Naive B cell (primary cell): Measurements from ENCODE around the gene SRY. TPM values are rescaled to one million over a fixed set of nuclear protein-coding genes. Genes with fewer than 3 reads are reported as not detected.
"Not testable (repeated sequence)": the region's sequence is repeated elsewhere in the genome, so short reads cannot be mapped to it uniquely, and the experiment has no call there.

Experiments used
- ATAC-seq, 2 donors: fragments of 150-1000 bp; cut with Tn5 transposase; 2 replicates each; pipeline ENCODE4 v1.10.0; 2021; ENCODE audit warnings: low read depth in 2 of 2, mild to moderate bottlenecking in 2 of 2, moderate library complexity in 2 of 2
- DNase-seq: peaks from one replicate; pipeline ENCODE4 v3.0.0; 2022
- H3K27ac Mint-ChIP-seq, 6 donors: one replicate each; pipeline ENCODE4 v1.8.0; 2020 to 2022; ENCODE audit warnings: mild to moderate bottlenecking in 6 of 6, mixed read lengths in 6 of 6, moderate library complexity in 5 of 6, inconsistent platforms in 2 of 6
- H3K27me3 Mint-ChIP-seq, 3 donors: one replicate each; pipeline ENCODE4 v1.8.0; 2021 to 2022; ENCODE audit warnings: mixed read lengths in 3 of 3, mild to moderate bottlenecking in 1 of 3
- H3K36me3 Mint-ChIP-seq, 2 donors: one replicate each; pipeline ENCODE4 v1.8.0; 2020 to 2022; ENCODE audit warnings: mixed read lengths in 2 of 2, inconsistent platforms in 1 of 2, mild to moderate bottlenecking in 1 of 2
- H3K4me1 Mint-ChIP-seq, 3 donors: one replicate each; pipeline ENCODE4 v1.8.0; 2020 to 2022; ENCODE audit warnings: mixed read lengths in 3 of 3, inconsistent platforms in 1 of 3, mild to moderate bottlenecking in 1 of 3, moderate library complexity in 1 of 3
- H3K4me3 Mint-ChIP-seq, 8 donors: one replicate each; pipeline ENCODE4 v1.8.0; 2020 to 2022; ENCODE audit warnings: mild to moderate bottlenecking in 8 of 8, mixed read lengths in 8 of 8, moderate library complexity in 8 of 8, inconsistent platforms in 2 of 8
- H3K9me3 Mint-ChIP-seq, 7 donors: one replicate each; pipeline ENCODE4 v1.8.0; 2020 to 2022; ENCODE audit warnings: mixed read lengths in 7 of 7, mild to moderate bottlenecking in 5 of 7, inconsistent platforms in 2 of 7, moderate library complexity in 1 of 7
- polyA plus RNA-seq, 6 donors: library from polyadenylated mRNA; unstranded; fragments of 300-500 nt; fragmentation: Illumina TruSeq; gene quantifications; one replicate each; pipeline ENCODE4 v1.2.3, GENCODE V29; 2021; ENCODE audit warnings: low read depth in 6 of 6

Gene SRY
- not detected for polyA plus RNA-seq

DNA sequence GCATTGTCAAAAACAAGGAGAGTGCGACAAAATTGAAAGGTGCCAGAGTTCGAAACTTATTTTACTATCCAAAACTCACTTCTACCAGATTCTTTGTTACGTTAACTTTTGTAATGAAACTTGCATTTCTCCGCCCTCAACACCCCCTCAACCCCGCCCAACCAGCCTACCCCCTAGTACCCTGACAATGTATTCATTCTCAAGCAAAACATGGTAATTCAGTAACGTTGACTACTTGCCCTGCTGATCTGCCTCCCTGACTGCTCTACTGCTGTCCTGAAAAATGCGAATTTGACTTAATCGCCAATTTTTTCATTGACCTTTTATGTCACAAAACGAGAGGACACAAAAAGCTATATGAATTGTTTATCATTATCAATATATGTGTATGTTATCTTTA, at the start of gene SRY:
SRY (minus strand) TSS at position 83 of the 400 bp plus-strand sequence; CDS start at position 4, 79 bp downstream.
- no peak for ATAC-seq
- H3K27me3 Mint-ChIP-seq = peaks cover 0 to 40% (median 28%) of the 10 kb centered on the region in 3 donors
- no peaks in the 10 kb centered on the region for H3K36me3 Mint-ChIP-seq
- peaks cover 0 to 10% (median 0%) of the 10 kb centered on the region in 3 donors for H3K4me1 Mint-ChIP-seq
- no peak for DNase-seq
- H3K4me3 Mint-ChIP-seq = peak within 1 kb of the TSS in 2 of 8 donors; percentile 62 to 65
- no peak within 1 kb of the TSS for H3K27ac Mint-ChIP-seq
- no peaks in the 10 kb centered on the region for H3K9me3 Mint-ChIP-seq

- Mint-ChIP-seq H3K4me3 (no peak overlapping the region), H3K36me3 (no peaks in the 10 kb centered on the region), H3K4me1 (no peaks in the 10 kb centered on the region), H3K27ac (no peak overlapping the region), H3K27me3 (peaks cover 0 to 31% (median 12%) of the 10 kb centered on the region in 3 donors), H3K9me3 (no peaks in the 10 kb centered on the region)
- ATAC-seq (no peak), DNase-seq (no peak)
Measured at GRCh38 chrY:2837078-2837477, 49.6 kb upstream of the SRY start.

DNA sequence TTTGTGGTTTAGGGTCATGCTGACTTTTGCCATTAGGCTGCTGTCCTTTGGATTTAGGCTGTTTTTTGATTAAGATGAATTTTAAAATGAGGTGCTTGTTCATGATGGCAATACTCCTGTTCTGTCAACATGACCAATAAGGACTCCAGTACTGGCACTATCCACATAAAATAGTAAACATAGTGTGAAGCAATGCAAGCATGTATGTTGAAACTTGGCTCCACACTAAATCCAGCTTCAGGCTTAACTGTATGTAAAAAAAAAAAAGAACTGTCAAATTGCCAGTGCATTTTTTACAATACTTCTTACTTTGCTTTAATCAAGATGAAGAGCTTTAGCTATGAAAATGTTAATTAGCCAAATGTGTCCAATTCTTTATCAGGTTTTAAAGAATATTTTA, 47.7 kb upstream of the SRY start:
- H3K9me3 Mint-ChIP-seq = peaks cover 0 to 4% (median 0%) of the 10 kb centered on the region in 7 donors
- H3K4me3 Mint-ChIP-seq = no peak overlapping the region
- DNase-seq (no peak), ATAC-seq (no peak)
- no peak overlapping the region for H3K27ac Mint-ChIP-seq
- H3K27me3 Mint-ChIP-seq = peaks cover 0 to 44% (median 16%) of the 10 kb centered on the region in 3 donors
- no peaks in the 10 kb centered on the region for H3K4me1 Mint-ChIP-seq
- H3K36me3 Mint-ChIP-seq = no peaks in the 10 kb centered on the region

- Mint-ChIP-seq H3K9me3 (peaks cover 0 to 4% (median 0%) of the 10 kb centered on the region in 7 donors), H3K4me3 (no peak overlapping the region), H3K4me1 (no peaks in the 10 kb centered on the region), H3K27ac (no peak overlapping the region), H3K36me3 (no peaks in the 10 kb centered on the region), H3K27me3 (peaks cover 0 to 23% (median 8%) of the 10 kb centered on the region in 3 donors)
- ATAC-seq (no peak), DNase-seq (no peak)
Measured at GRCh38 chrY:2828497-2828896, 41.0 kb upstream of the SRY start.

GRCh38 chrY:2824471-2824870, 37.0 kb upstream of the SRY start:
- Mint-ChIP-seq H3K36me3 (no peaks in the 10 kb centered on the region), H3K27ac (no peak overlapping the region), H3K9me3 (no peaks in the 10 kb centered on the region), H3K27me3 (peaks cover 0 to 8% (median 4%) of the 10 kb centered on the region in 3 donors), H3K4me3 (no peak overlapping the region), H3K4me1 (no peaks in the 10 kb centered on the region)
- ATAC-seq (no peak), DNase-seq (no peak)

GRCh38 chrY:2817146-2817896, 29.8 kb upstream of the SRY start:
- not testable (repeated sequence) for DNase-seq, H3K9me3 Mint-ChIP-seq, H3K27me3 Mint-ChIP-seq, H3K27ac Mint-ChIP-seq, H3K4me3 Mint-ChIP-seq, H3K36me3 Mint-ChIP-seq, ATAC-seq, H3K4me1 Mint-ChIP-seq

- Mint-ChIP-seq H3K27me3 (peaks cover 0 to 9% (median 0%) of the 10 kb centered on the region in 3 donors), H3K4me1 (no peaks in the 10 kb centered on the region), H3K4me3 (no peak overlapping the region), H3K9me3 (no peaks in the 10 kb centered on the region), H3K27ac (no peak overlapping the region), H3K36me3 (no peaks in the 10 kb centered on the region)
- ATAC-seq = no peak
- no peak for DNase-seq
Measured at GRCh38 chrY:2800246-2800645, 12.8 kb upstream of the SRY start.

DNA sequence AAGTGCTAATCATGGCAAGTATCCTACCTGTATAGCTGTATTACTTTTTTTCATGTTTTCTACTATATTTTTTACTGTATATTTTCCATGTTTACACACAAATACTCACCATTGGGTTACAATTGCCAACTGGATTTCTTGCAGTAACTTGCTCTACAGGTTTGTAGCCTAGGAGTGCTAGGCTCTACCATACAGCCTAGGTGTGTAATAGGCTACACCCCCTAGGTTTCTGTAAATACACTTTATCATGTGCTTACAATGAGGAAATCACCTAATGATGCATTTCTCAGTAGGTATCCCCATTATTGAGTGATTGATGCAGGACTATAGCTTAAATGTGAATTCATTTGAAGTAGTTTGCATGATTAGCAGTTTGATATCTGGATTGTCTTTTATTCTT, 10.5 kb upstream of the SRY start:
- ATAC-seq (no peak), DNase-seq (no peak)
- Mint-ChIP-seq H3K4me3 (no peak overlapping the region), H3K36me3 (no peaks in the 10 kb centered on the region), H3K9me3 (no peaks in the 10 kb centered on the region), H3K27ac (no peak overlapping the region), H3K4me1 (no peaks in the 10 kb centered on the region), H3K27me3 (peaks cover 0 to 4% (median 0%) of the 10 kb centered on the region in 3 donors)

GRCh38 chrY:2796977-2797523, 9.6 kb upstream of the SRY start:
- Mint-ChIP-seq H3K36me3 (no peaks in the 10 kb centered on the region), H3K4me3 (no peak overlapping the region), H3K27me3 (peaks cover 0 to 4% (median 0%) of the 10 kb centered on the region in 3 donors), H3K4me1 (no peaks in the 10 kb centered on the region), H3K27ac (no peak overlapping the region), H3K9me3 (no peaks in the 10 kb centered on the region)
- no peak for DNase-seq
- ATAC-seq = no peak

GRCh38 chrY:2789756-2790155, 2.3 kb upstream of the SRY start:
- Mint-ChIP-seq H3K4me1 (peaks cover 0 to 10% (median 0%) of the 10 kb centered on the region in 3 donors), H3K27ac (no peak overlapping the region), H3K4me3 (no peak overlapping the region), H3K9me3 (no peaks in the 10 kb centered on the region), H3K27me3 (peaks cover 0 to 40% (median 28%) of the 10 kb centered on the region in 3 donors), H3K36me3 (no peaks in the 10 kb centered on the region)
- no peak for DNase-seq
- ATAC-seq = no peak

- no peaks in the 10 kb centered on the region for H3K9me3 Mint-ChIP-seq
- no peak for ATAC-seq
Measured at GRCh38 chrY:2786876-2787512, 488 bp downstream of the SRY start.

More at GRCh38 chrY:2786876-2787512, 488 bp downstream of the SRY start:
- no peak for DNase-seq
- Mint-ChIP-seq H3K27me3 (peaks cover 0 to 40% (median 29%) of the 10 kb centered on the region in 3 donors), H3K36me3 (no peaks in the 10 kb centered on the region), H3K4me3 (peak overlapping the region in 2 of 8 donors; percentile 62 to 65), H3K27ac (no peak overlapping the region), H3K4me1 (peaks cover 0 to 10% (median 0%) of the 10 kb centered on the region in 3 donors)
